ENCODE results near the gene DNAH2. TPM values are rescaled to one million over a fixed set of nuclear protein-coding genes. Genes with fewer than 3 reads are reported as not detected.

DNAH2 gene
- total RNA-seq, 1 donor from 2014 or later, result 0.09 TPM

DNA sequence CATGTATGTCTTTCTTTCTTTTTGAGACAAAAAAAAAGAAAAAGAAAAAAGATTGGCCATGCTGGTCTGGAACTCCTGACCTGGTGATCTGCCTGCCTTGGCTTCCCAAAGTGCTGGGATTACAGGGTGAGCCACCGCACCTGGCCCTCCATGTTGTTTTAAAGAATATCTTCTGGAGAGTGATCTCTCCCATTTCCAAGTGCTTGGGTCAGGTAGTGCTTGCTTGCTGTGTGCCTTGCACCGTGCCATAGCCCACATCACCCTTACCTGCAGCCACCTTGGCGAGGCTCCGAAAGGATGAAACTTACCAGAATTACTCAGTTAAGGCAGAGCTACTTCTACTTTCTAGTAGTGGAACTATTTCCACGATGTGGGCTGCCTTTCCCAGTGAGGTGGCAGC lies 97.4 kb downstream of the DNAH2 start:
- H3K4me1 Mint-ChIP-seq, result no peaks in the 10 kb centered on the region
- no peaks in the 10 kb centered on the region for H3K4me1 ChIP-seq
- no peak overlapping the region for H3K9ac ChIP-seq
- no peaks in the 10 kb centered on the region for H3K9me3 ChIP-seq (ENCODE audit: low read depth)
- no peaks in the 10 kb centered on the region for H3K79me2 ChIP-seq (ENCODE audit: low read depth)
- H3F3A ChIP-seq (ENCODE audit: low read depth), result no peaks in the 10 kb centered on the region
- H3K9me3 Mint-ChIP-seq, result peaks cover 2% of the 10 kb centered on the region
- H3K27ac Mint-ChIP-seq, result no peak overlapping the region
- H3K27ac ChIP-seq, result no peak overlapping the region
- TF ChIP-seq, protein P1, sequence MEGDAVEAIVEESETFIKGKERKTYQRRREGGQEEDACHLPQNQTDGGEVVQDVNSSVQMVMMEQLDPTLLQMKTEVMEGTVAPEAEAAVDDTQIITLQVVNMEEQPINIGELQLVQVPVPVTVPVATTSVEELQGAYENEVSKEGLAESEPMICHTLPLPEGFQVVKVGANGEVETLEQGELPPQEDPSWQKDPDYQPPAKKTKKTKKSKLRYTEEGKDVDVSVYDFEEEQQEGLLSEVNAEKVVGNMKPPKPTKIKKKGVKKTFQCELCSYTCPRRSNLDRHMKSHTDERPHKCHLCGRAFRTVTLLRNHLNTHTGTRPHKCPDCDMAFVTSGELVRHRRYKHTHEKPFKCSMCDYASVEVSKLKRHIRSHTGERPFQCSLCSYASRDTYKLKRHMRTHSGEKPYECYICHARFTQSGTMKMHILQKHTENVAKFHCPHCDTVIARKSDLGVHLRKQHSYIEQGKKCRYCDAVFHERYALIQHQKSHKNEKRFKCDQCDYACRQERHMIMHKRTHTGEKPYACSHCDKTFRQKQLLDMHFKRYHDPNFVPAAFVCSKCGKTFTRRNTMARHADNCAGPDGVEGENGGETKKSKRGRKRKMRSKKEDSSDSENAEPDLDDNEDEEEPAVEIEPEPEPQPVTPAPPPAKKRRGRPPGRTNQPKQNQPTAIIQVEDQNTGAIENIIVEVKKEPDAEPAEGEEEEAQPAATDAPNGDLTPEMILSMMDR (IDR thresholded peaks at IDR 0.05), result no peak
- no peak for TF ChIP-seq EZH2 (IDR thresholded peaks at IDR 0.05)
- no peak for TF ChIP-seq EZH2phosphoT487 (IDR thresholded peaks at IDR 0.05)
- H2AFZ ChIP-seq (replicated peaks), result no peak overlapping the region
- DNase-seq (ENCODE audit: low spot score), result no peak
- no peaks in the 10 kb centered on the region for H3K27me3 ChIP-seq
- H3K36me3 ChIP-seq, result no peaks in the 10 kb centered on the region
- peaks cover 13% of the 10 kb centered on the region for H3K27me3 Mint-ChIP-seq (ENCODE audit: insufficient read depth, low read depth)
- H3K4me2 ChIP-seq, result no peak overlapping the region
- no peak overlapping the region for H3K4me3 ChIP-seq
- H3K36me3 Mint-ChIP-seq, result no peaks in the 10 kb centered on the region
- no peaks in the 10 kb centered on the region for H4K20me1 ChIP-seq (ENCODE audit: low read depth)
- no peak overlapping the region for H3K4me3 Mint-ChIP-seq

- no peaks in the 10 kb centered on the region for H3K79me2 ChIP-seq (ENCODE audit: low read depth)
- no peaks in the 10 kb centered on the region for H3K4me1 ChIP-seq
- no peaks in the 10 kb centered on the region for H3F3A ChIP-seq (ENCODE audit: low read depth)
- H3K27ac Mint-ChIP-seq, result no peak overlapping the region
- H3K27me3 Mint-ChIP-seq (ENCODE audit: insufficient read depth, low read depth), result peaks cover 13% of the 10 kb centered on the region
- H4K20me1 ChIP-seq (ENCODE audit: low read depth), result no peaks in the 10 kb centered on the region
- no peak overlapping the region for H3K4me2 ChIP-seq
- H2AFZ ChIP-seq (replicated peaks), result no peak overlapping the region
- H3K36me3 Mint-ChIP-seq, result no peaks in the 10 kb centered on the region
- H3K27me3 ChIP-seq, result no peaks in the 10 kb centered on the region
- H3K4me3 Mint-ChIP-seq, result no peak overlapping the region
- H3K4me1 Mint-ChIP-seq, result no peaks in the 10 kb centered on the region
- no peak overlapping the region for H3K9ac ChIP-seq
- no peak overlapping the region for H3K27ac ChIP-seq
- H3K4me3 ChIP-seq, result no peak overlapping the region
- no peaks in the 10 kb centered on the region for H3K9me3 ChIP-seq (ENCODE audit: low read depth)
- DNase-seq (ENCODE audit: low spot score), result no peak
- H3K9me3 Mint-ChIP-seq, result no peaks in the 10 kb centered on the region
- TF ChIP-seq, protein P1 (IDR thresholded peaks at IDR 0.05), result no peak
- TF ChIP-seq EZH2phosphoT487 (IDR thresholded peaks at IDR 0.05) (no peak), EZH2 (IDR thresholded peaks at IDR 0.05) (no peak)
- no peaks in the 10 kb centered on the region for H3K36me3 ChIP-seq
Measured at GRCh38 chr17:7816926-7817642, 99.5 kb downstream of the DNAH2 start.

- no peaks in the 10 kb centered on the region for H3K36me3 Mint-ChIP-seq
- no peak for DNase-seq (ENCODE audit: low spot score)
Measured at GRCh38 chr17:7817643-7817964, 100.1 kb downstream of the DNAH2 start.

More at GRCh38 chr17:7817643-7817964, 100.1 kb downstream of the DNAH2 start:
- Histone ChIP-seq H3K36me3 (no peaks in the 10 kb centered on the region), H4K20me1 (ENCODE audit: low read depth) (no peaks in the 10 kb centered on the region), H3K79me2 (ENCODE audit: low read depth) (no peaks in the 10 kb centered on the region), H3K4me1 (no peaks in the 10 kb centered on the region), H3K4me2 (no peak overlapping the region), H3K4me3 (no peak overlapping the region), H3K9me3 (ENCODE audit: low read depth) (no peaks in the 10 kb centered on the region), H3K27me3 (no peaks in the 10 kb centered on the region), H2AFZ (replicated peaks) (no peak overlapping the region), H3K27ac (no peak overlapping the region), H3F3A (ENCODE audit: low read depth) (no peaks in the 10 kb centered on the region), H3K9ac (no peak overlapping the region)
- H3K27me3 Mint-ChIP-seq (ENCODE audit: insufficient read depth, low read depth), result peaks cover 13% of the 10 kb centered on the region
- no peaks in the 10 kb centered on the region for H3K4me1 Mint-ChIP-seq
- TF ChIP-seq, protein P1 (IDR thresholded peaks at IDR 0.05), result no peak
- TF ChIP-seq EZH2 (IDR thresholded peaks at IDR 0.05) (no peak), EZH2phosphoT487 (IDR thresholded peaks at IDR 0.05) (no peak)
- peak overlapping the region; percentile 42 for H3K27ac Mint-ChIP-seq
- H3K4me3 Mint-ChIP-seq, result no peak overlapping the region
- H3K9me3 Mint-ChIP-seq, result no peaks in the 10 kb centered on the region

Measured in neural progenitor cell (in vitro differentiated cells).